ENCODE results near the gene TBCC.

The TBCC gene

GRCh38 chr6:42766163-42766670, 20.3 kb upstream of the TBCC start:
- Histone ChIP-seq H3K36me3 (ENCODE audit: insufficient read depth, low read depth, low read length) (no peaks in the 10 kb centered on the region), H3K9ac (ENCODE audit: low read depth, low read length) (no peak overlapping the region), H3K9me3 (ENCODE audit: insufficient read depth, low read depth, low read length) (no peaks in the 10 kb centered on the region), H3K27me3 (ENCODE audit: insufficient read depth, low read length) (no peaks in the 10 kb centered on the region), H3K27ac (ENCODE audit: low read length) (no peak overlapping the region), H3K4me1 (ENCODE audit: insufficient read depth, low read length) (peaks cover 7% of the 10 kb centered on the region; the same call in 1 of the 2 replicates), H3K4me3 (ENCODE audit: low read length) (no peak overlapping the region)

- Histone ChIP-seq H3K4me1 (ENCODE audit: insufficient read depth, low read length) (peaks cover 7% of the 10 kb centered on the region; the same call in 1 of the 2 replicates), H3K27me3 (ENCODE audit: insufficient read depth, low read length) (no peaks in the 10 kb centered on the region), H3K36me3 (ENCODE audit: insufficient read depth, low read depth, low read length) (no peaks in the 10 kb centered on the region), H3K9me3 (ENCODE audit: insufficient read depth, low read depth, low read length) (no peaks in the 10 kb centered on the region), H3K27ac (ENCODE audit: low read length) (no peak overlapping the region), H3K4me3 (ENCODE audit: low read length) (no peak overlapping the region), H3K9ac (ENCODE audit: low read depth, low read length) (no peak overlapping the region)
Observed at GRCh38 chr6:42764911-42765648, 19.2 kb upstream of the TBCC start.

- no peaks in the 10 kb centered on the region for H3K27me3 ChIP-seq (ENCODE audit: insufficient read depth, low read length)
- H3K9me3 ChIP-seq (ENCODE audit: insufficient read depth, low read depth, low read length): no peaks in the 10 kb centered on the region
- no peak overlapping the region for H3K9ac ChIP-seq (ENCODE audit: low read depth, low read length)
- 0 out of 2 replicates have a peak, but pooled peaks cover 7% of the 10 kb centered on the region for H3K36me3 ChIP-seq (ENCODE audit: insufficient read depth, low read depth, low read length)
- H3K4me3 ChIP-seq (ENCODE audit: low read length): no peak overlapping the region
- H3K27ac ChIP-seq (ENCODE audit: low read length): no peak overlapping the region
- H3K4me1 ChIP-seq (ENCODE audit: insufficient read depth, low read length): peaks cover 10% of the 10 kb centered on the region; the same call in 1 of the 2 replicates
Observed at GRCh38 chr6:42762950-42763349, 17.0 kb upstream of the TBCC start.

- H3K27me3 ChIP-seq (ENCODE audit: insufficient read depth, low read length): no peaks in the 10 kb centered on the region
- no peak overlapping the region for H3K9ac ChIP-seq (ENCODE audit: low read depth, low read length)
- H3K4me3 ChIP-seq (ENCODE audit: low read length): no peak overlapping the region
- no peak overlapping the region for H3K27ac ChIP-seq (ENCODE audit: low read length)
- H3K36me3 ChIP-seq (ENCODE audit: insufficient read depth, low read depth, low read length): 0 out of 2 replicates have a peak, but pooled peaks cover 7% of the 10 kb centered on the region
- H3K4me1 ChIP-seq (ENCODE audit: insufficient read depth, low read length): peaks cover 16% of the 10 kb centered on the region; the same call in 1 of the 2 replicates
- H3K9me3 ChIP-seq (ENCODE audit: insufficient read depth, low read depth, low read length): no peaks in the 10 kb centered on the region
Observed at GRCh38 chr6:42762426-42762859, 16.5 kb upstream of the TBCC start.

GRCh38 chr6:42761287-42762067, 15.6 kb upstream of the TBCC start:
- Histone ChIP-seq H3K9ac (ENCODE audit: low read depth, low read length) (peak overlapping the region; percentile 52; the same call in 1 of the 2 replicates), H3K27ac (ENCODE audit: low read length) (no peak overlapping the region), H3K4me1 (ENCODE audit: insufficient read depth, low read length) (peaks cover 20% of the 10 kb centered on the region; the same call in 1 of the 2 replicates)

GRCh38 chr6:42758756-42759430, 13.0 kb upstream of the TBCC start:
- Histone ChIP-seq H3K9me3 (ENCODE audit: insufficient read depth, low read depth, low read length) (no peaks in the 10 kb centered on the region), H3K27me3 (ENCODE audit: insufficient read depth, low read length) (no peaks in the 10 kb centered on the region), H3K4me3 (ENCODE audit: low read length) (no peak overlapping the region), H3K9ac (ENCODE audit: low read depth, low read length) (no peak overlapping the region), H3K4me1 (ENCODE audit: insufficient read depth, low read length) (peaks cover 33% of the 10 kb centered on the region; the same call in 1 of the 2 replicates), H3K27ac (ENCODE audit: low read length) (no peak overlapping the region), H3K36me3 (ENCODE audit: insufficient read depth, low read depth, low read length) (0 out of 2 replicates have a peak, but pooled peaks cover 7% of the 10 kb centered on the region)

More at GRCh38 chr6:42761287-42762067, 15.6 kb upstream of the TBCC start:
- Histone ChIP-seq H3K4me3 (ENCODE audit: low read length) (no peak overlapping the region), H3K27me3 (ENCODE audit: insufficient read depth, low read length) (no peaks in the 10 kb centered on the region), H3K36me3 (ENCODE audit: insufficient read depth, low read depth, low read length) (0 out of 2 replicates have a peak, but pooled peaks cover 7% of the 10 kb centered on the region), H3K9me3 (ENCODE audit: insufficient read depth, low read depth, low read length) (no peaks in the 10 kb centered on the region)

- peak overlapping the region; percentile 59; the same call in 1 of the 2 replicates for H3K9ac ChIP-seq (ENCODE audit: low read depth, low read length)
- H3K9me3 ChIP-seq (ENCODE audit: insufficient read depth, low read depth, low read length): no peaks in the 10 kb centered on the region
- H3K27ac ChIP-seq (ENCODE audit: low read length): peak overlapping the region; percentile 8
- H3K36me3 ChIP-seq (ENCODE audit: insufficient read depth, low read depth, low read length): 0 out of 2 replicates have a peak, but pooled peaks cover 7% of the 10 kb centered on the region
- H3K4me3 ChIP-seq (ENCODE audit: low read length): peak overlapping the region; percentile 44; the same call in 1 of the 2 replicates
- peaks cover 27% of the 10 kb centered on the region; the same call in 1 of the 2 replicates for H3K4me1 ChIP-seq (ENCODE audit: insufficient read depth, low read length)
- no peaks in the 10 kb centered on the region for H3K27me3 ChIP-seq (ENCODE audit: insufficient read depth, low read length)
Observed at GRCh38 chr6:42756722-42757121, 10.8 kb upstream of the TBCC start.

- no peaks in the 10 kb centered on the region for H3K27me3 ChIP-seq (ENCODE audit: insufficient read depth, low read length)
- peaks cover 26% of the 10 kb centered on the region; the same call in 1 of the 2 replicates for H3K4me1 ChIP-seq (ENCODE audit: insufficient read depth, low read length)
Observed at GRCh38 chr6:42754759-42755158, 8.9 kb upstream of the TBCC start.

GRCh38 chr6:42751055-42751454, 5.2 kb upstream of the TBCC start:
- Histone ChIP-seq H3K4me3 (ENCODE audit: low read length) (no peak overlapping the region), H3K9me3 (ENCODE audit: insufficient read depth, low read depth, low read length) (no peaks in the 10 kb centered on the region)

More at GRCh38 chr6:42754759-42755158, 8.9 kb upstream of the TBCC start:
- H3K9me3 ChIP-seq (ENCODE audit: insufficient read depth, low read depth, low read length): no peaks in the 10 kb centered on the region
- no peak overlapping the region for H3K4me3 ChIP-seq (ENCODE audit: low read length)
- H3K36me3 ChIP-seq (ENCODE audit: insufficient read depth, low read depth, low read length): 0 out of 2 replicates have a peak, but pooled peaks cover 7% of the 10 kb centered on the region
- no peak overlapping the region for H3K9ac ChIP-seq (ENCODE audit: low read depth, low read length)
- H3K27ac ChIP-seq (ENCODE audit: low read length): no peak overlapping the region

GRCh38 chr6:42748203-42748898, 2.4 kb upstream of the TBCC start:
- H3K27ac ChIP-seq (ENCODE audit: low read length): no peak overlapping the region
- H3K9ac ChIP-seq (ENCODE audit: low read depth, low read length): peak overlapping the region; percentile 88; the same call in 1 of the 2 replicates
- H3K9me3 ChIP-seq (ENCODE audit: insufficient read depth, low read depth, low read length): no peaks in the 10 kb centered on the region
- peaks cover 9% of the 10 kb centered on the region for H3K4me1 ChIP-seq (ENCODE audit: insufficient read depth, low read length)
- peak overlapping the region; percentile 79; the same call in 1 of the 2 replicates for H3K4me3 ChIP-seq (ENCODE audit: low read length)
- H3K27me3 ChIP-seq (ENCODE audit: insufficient read depth, low read length): no peaks in the 10 kb centered on the region
- no peaks in the 10 kb centered on the region for H3K36me3 ChIP-seq (ENCODE audit: insufficient read depth, low read depth, low read length)

More at GRCh38 chr6:42751055-42751454, 5.2 kb upstream of the TBCC start:
- Histone ChIP-seq H3K36me3 (ENCODE audit: insufficient read depth, low read depth, low read length) (no peaks in the 10 kb centered on the region), H3K9ac (ENCODE audit: low read depth, low read length) (no peak overlapping the region), H3K27ac (ENCODE audit: low read length) (no peak overlapping the region), H3K27me3 (ENCODE audit: insufficient read depth, low read length) (no peaks in the 10 kb centered on the region), H3K4me1 (ENCODE audit: insufficient read depth, low read length) (peaks cover 8% of the 10 kb centered on the region; the same call in 1 of the 2 replicates)

Measured in iPS-20b (cell line).